ENCODE measurements around the gene GJA10. TPM values are rescaled to one million over a fixed set of nuclear protein-coding genes. Genes with fewer than 3 reads are reported as not detected.
"Not testable (repeated sequence)": the region's sequence is repeated elsewhere in the genome, so short reads cannot be mapped to it uniquely, and the experiment has no call there.

Gene GJA10
- total RNA-seq (not detected), polyA plus RNA-seq (ENCODE audit: insufficient read length in 2 of 2) (not detected)
- long read RNA-seq, donor 1 = 0 reads
- long read RNA-seq, donor 2 = 0 reads
- long read RNA-seq, donor 3 = 0 reads
- long read RNA-seq, donor 4 = 0 reads

DNA sequence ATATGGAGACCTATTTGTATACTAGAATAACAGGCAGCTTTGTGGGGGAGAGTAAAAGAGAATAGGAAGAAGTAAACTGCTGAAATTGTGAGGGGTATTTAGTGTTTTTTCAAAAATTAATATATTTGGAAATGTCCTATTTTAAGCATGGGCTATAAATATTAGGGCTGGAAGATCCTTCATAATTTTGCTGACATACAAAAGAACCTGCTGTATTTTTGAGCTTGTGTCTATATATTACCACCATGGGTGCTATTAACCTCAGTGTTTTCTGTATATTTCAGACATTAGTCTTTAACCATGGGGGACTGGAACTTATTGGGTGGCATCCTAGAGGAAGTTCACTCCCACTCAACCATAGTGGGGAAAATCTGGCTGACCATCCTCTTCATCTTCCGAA is at the start of gene GJA10:
Gene GJA10 (plus strand): TSS at position 301 of the 400 bp plus-strand sequence. CDS start 0 bp downstream, at position 301.
- Histone ChIP-seq H3K9me3 (ENCODE audit: control insufficient read depth, insufficient read depth, low read length) (no peaks in the 10 kb centered on the region), H3K27ac (ENCODE audit: low read depth, low read length) (no peak within 1 kb of the TSS), H3K4me3 (ENCODE audit: low read depth, low read length) (no peak within 1 kb of the TSS), H3K27me3 (ENCODE audit: control insufficient read depth, insufficient read depth, low read length) (peaks cover 2% of the 10 kb centered on the region), H3K36me3 (ENCODE audit: control insufficient read depth, insufficient read depth, low read length) (no peaks in the 10 kb centered on the region), H3K4me1 (ENCODE audit: control insufficient read depth, insufficient read depth, low read length) (no peaks in the 10 kb centered on the region)
- no CpG with 5 or more reads among the region's 1 CpG for WGBS (ENCODE audit: insufficient coverage)
- DNase-seq (ENCODE audit: low read depth in 4 of 6, low spot score in 6 of 6) = no peak

DNA sequence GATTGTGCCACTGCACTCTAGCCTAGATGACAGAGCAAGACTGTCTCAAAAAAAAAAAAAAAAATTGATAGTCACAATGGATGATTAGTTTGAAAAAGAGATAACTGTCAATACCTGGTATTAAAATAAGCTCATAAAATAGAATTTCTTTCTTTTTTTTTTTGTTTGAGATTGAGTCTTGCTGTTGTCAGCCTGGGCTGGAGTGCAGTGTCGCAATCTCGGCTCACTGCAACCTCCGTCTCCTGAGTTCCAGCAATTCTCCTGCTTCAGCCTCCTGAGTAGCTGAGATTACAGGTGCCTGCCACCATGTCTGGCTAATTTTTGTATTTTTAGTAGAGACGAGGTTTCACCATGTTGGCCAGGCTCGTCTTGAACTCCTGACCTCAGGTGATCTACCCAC is 46.8 kb upstream of the GJA10 start:
- H3K36me3 ChIP-seq (ENCODE audit: control insufficient read depth, insufficient read depth, low read length) = peaks cover 21% of the 10 kb centered on the region
- not testable (repeated sequence) for H3K4me1 ChIP-seq (ENCODE audit: control insufficient read depth, insufficient read depth, low read length); DNase-seq (ENCODE audit: low read depth in 4 of 6, low spot score in 6 of 6); H3K27me3 ChIP-seq (ENCODE audit: control insufficient read depth, insufficient read depth, low read length); H3K27ac ChIP-seq (ENCODE audit: low read depth, low read length); H3K9me3 ChIP-seq (ENCODE audit: control insufficient read depth, insufficient read depth, low read length); H3K4me3 ChIP-seq (ENCODE audit: low read depth, low read length)
- WGBS (ENCODE audit: insufficient coverage) = 100% methylated on average over 2 of the region's 5 CpGs

DNA sequence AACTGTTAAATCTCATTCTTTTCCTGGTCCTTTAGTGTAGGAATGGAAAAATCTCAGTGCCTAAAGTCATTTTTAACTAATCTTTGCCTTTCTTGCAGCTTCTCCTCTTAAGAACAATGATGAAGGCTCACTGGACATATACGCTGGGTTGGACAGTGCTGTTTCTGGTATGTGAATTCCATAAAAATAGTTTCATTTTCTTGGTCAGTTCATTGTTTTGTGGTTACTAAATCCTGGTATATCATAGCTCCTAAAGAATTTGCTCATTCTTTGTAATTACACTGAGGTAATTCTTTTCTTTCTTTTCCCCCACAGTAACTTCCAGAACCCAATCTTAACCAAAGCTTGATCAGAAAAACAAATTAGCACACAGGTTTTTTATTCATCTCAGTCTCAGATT is 41.2 kb upstream of the GJA10 start:
- Histone ChIP-seq H3K4me3 (ENCODE audit: low read depth, low read length) (no peak overlapping the region), H3K27me3 (ENCODE audit: control insufficient read depth, insufficient read depth, low read length) (no peaks in the 10 kb centered on the region), H3K9me3 (ENCODE audit: control insufficient read depth, insufficient read depth, low read length) (no peaks in the 10 kb centered on the region), H3K4me1 (ENCODE audit: control insufficient read depth, insufficient read depth, low read length) (no peaks in the 10 kb centered on the region), H3K27ac (ENCODE audit: low read depth, low read length) (no peak overlapping the region), H3K36me3 (ENCODE audit: control insufficient read depth, insufficient read depth, low read length) (peaks cover 42% of the 10 kb centered on the region)
- no CpG with 5 or more reads among the region's 1 CpG for WGBS (ENCODE audit: insufficient coverage)
- DNase-seq (ENCODE audit: low read depth in 4 of 6, low spot score in 6 of 6) = no peak

DNA sequence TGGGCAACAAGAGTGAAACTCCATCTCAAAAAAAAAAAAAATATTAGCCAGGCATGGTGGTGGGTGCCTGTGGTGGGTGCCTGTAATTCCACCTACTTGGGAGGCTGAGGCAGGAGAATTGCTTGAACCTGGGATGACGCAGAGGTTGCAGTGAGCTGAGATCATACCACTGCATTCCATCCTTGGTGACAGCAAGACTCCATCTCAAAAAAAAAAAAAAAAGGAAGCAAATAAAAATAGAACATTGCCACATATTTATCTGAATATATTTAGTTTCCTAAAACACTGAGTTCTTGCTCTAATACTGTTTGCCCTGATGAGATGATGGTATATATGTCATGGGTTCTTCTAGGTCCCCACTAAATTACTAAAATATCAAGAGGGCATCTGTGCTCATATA is 36.2 kb upstream of the GJA10 start:
- H3K36me3 ChIP-seq (ENCODE audit: control insufficient read depth, insufficient read depth, low read length) = peaks cover 44% of the 10 kb centered on the region

DNA sequence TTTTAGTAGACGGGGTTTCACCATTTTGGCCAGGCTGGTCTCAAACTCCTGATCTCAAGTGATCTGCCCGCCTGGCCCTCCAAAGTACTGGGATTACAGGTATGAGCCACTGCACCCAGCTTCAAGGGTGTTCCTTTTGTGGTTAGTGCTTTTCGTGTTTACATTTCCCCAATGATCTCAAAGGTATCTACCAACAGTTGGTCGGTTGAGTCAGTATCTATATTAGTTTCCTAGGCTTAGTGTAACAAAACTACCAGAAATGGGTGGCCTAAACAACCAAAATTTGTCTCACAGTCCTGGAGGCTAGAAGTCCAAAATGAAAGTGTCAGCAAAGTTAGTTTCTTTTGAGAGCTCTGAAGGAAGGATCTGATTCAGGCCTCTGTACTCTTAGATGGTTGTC is 34.5 kb upstream of the GJA10 start:
- Histone ChIP-seq H3K36me3 (ENCODE audit: control insufficient read depth, insufficient read depth, low read length) (peaks cover 37% of the 10 kb centered on the region), H3K4me3 (ENCODE audit: low read depth, low read length) (no peak overlapping the region), H3K9me3 (ENCODE audit: control insufficient read depth, insufficient read depth, low read length) (no peaks in the 10 kb centered on the region), H3K27me3 (ENCODE audit: control insufficient read depth, insufficient read depth, low read length) (no peaks in the 10 kb centered on the region), H3K4me1 (ENCODE audit: control insufficient read depth, insufficient read depth, low read length) (no peaks in the 10 kb centered on the region), H3K27ac (ENCODE audit: low read depth, low read length) (no peak overlapping the region)
- no peak for DNase-seq (ENCODE audit: low read depth in 4 of 6, low spot score in 6 of 6)
- 100% methylated on average over 2 of the region's 4 CpGs for WGBS (ENCODE audit: insufficient coverage)

More for the DNA sequence above, 36.2 kb upstream of the GJA10 start:
- H3K4me1 ChIP-seq (ENCODE audit: control insufficient read depth, insufficient read depth, low read length) = no peaks in the 10 kb centered on the region
- DNase-seq (ENCODE audit: low read depth in 4 of 6, low spot score in 6 of 6) = no peak
- H3K27me3 ChIP-seq (ENCODE audit: control insufficient read depth, insufficient read depth, low read length) = no peaks in the 10 kb centered on the region
- WGBS (ENCODE audit: insufficient coverage) = no CpG with 5 or more reads among the region's 1 CpG
- H3K4me3 ChIP-seq (ENCODE audit: low read depth, low read length) = no peak overlapping the region
- H3K27ac ChIP-seq (ENCODE audit: low read depth, low read length) = no peak overlapping the region
- no peaks in the 10 kb centered on the region for H3K9me3 ChIP-seq (ENCODE audit: control insufficient read depth, insufficient read depth, low read length)

DNA sequence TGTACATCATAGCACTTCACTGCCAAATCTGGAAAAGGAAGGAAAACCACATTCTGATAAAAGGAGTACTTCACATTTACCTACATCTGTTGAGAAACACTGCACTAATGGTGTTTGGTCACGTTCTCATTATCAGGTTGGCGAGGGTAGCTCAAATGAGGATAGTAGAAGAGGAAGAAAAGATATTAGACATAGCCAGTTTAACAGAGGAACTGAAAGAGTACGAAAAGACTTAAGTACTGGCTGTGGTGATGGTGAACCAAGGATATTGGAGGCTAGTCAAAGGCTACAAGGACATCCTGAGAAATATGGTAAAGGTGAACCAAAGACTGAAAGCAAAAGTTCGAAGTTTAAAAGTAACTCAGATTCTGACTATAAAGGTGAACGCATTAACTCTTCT is 32.0 kb upstream of the GJA10 start:
- Histone ChIP-seq H3K4me1 (ENCODE audit: control insufficient read depth, insufficient read depth, low read length) (no peaks in the 10 kb centered on the region), H3K4me3 (ENCODE audit: low read depth, low read length) (no peak overlapping the region), H3K27ac (ENCODE audit: low read depth, low read length) (no peak overlapping the region), H3K9me3 (ENCODE audit: control insufficient read depth, insufficient read depth, low read length) (no peaks in the 10 kb centered on the region), H3K27me3 (ENCODE audit: control insufficient read depth, insufficient read depth, low read length) (no peaks in the 10 kb centered on the region), H3K36me3 (ENCODE audit: control insufficient read depth, insufficient read depth, low read length) (peaks cover 37% of the 10 kb centered on the region)
- 100% methylated on average over 2 of the region's 5 CpGs for WGBS (ENCODE audit: insufficient coverage)
- DNase-seq (ENCODE audit: low read depth in 4 of 6, low spot score in 6 of 6) = no peak

DNA sequence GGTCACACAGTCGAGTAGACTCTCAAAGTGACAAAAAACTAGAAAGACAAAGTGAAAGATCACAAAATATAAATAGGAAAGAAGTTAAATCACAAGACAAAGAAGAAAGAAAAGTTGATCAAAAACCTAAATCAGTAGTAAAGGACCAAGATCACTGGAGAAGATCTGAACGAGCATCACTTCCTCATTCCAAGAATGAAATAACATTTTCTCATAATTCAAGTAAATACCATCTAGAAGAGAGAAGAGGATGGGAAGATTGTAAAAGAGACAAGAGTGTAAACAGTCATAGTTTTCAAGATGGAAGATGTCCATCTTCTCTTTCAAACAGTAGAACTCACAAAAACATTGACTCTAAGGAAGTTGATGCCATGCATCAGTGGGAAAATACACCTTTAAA is 31.6 kb upstream of the GJA10 start:
- no peak for DNase-seq (ENCODE audit: low read depth in 4 of 6, low spot score in 6 of 6)
- WGBS (ENCODE audit: insufficient coverage) = no CpG with 5 or more reads among the region's 2 CpGs

DNA sequence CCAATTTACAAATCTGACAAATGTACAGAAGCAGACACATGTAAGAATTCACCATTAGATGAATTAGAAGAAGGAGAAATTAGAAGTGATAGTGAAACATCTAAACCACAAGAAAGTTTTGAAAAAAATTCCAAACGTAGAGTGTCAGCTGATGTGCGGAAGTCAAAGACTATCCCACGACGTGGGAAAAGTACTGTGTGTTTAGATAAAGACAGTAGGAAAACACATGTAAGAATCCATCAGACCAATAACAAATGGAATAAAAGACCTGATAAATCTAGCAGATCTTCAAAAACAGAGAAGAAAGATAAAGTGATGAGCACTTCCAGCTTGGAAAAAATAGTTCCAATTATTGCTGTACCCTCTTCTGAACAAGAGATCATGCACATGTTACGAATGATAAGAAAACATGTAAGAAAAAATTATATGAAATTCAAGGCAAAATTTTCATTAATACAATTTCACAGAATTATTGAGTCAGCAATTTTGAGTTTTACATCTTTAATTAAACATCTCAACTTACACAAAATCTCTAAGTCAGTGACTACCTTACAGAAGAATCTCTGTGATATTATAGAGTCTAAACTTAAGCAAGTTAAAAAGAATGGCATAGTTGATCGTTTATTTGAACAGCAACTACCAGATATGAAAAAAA is 28.1 kb upstream of the GJA10 start:
- H3K9me3 ChIP-seq (ENCODE audit: control insufficient read depth, insufficient read depth, low read length) = no peaks in the 10 kb centered on the region
- H3K36me3 ChIP-seq (ENCODE audit: control insufficient read depth, insufficient read depth, low read length) = peaks cover 30% of the 10 kb centered on the region
- H3K4me3 ChIP-seq (ENCODE audit: low read depth, low read length) = no peak overlapping the region
- no peaks in the 10 kb centered on the region for H3K4me1 ChIP-seq (ENCODE audit: control insufficient read depth, insufficient read depth, low read length)
- DNase-seq (ENCODE audit: low read depth in 4 of 6, low spot score in 6 of 6) = no peak
- no peak overlapping the region for H3K27ac ChIP-seq (ENCODE audit: low read depth, low read length)
- WGBS (ENCODE audit: insufficient coverage) = no CpG with 5 or more reads among the region's 6 CpGs
- no peaks in the 10 kb centered on the region for H3K27me3 ChIP-seq (ENCODE audit: control insufficient read depth, insufficient read depth, low read length)

More for the DNA sequence above, 31.6 kb upstream of the GJA10 start:
- H3K27me3 ChIP-seq (ENCODE audit: control insufficient read depth, insufficient read depth, low read length) = no peaks in the 10 kb centered on the region
- no peaks in the 10 kb centered on the region for H3K4me1 ChIP-seq (ENCODE audit: control insufficient read depth, insufficient read depth, low read length)
- H3K4me3 ChIP-seq (ENCODE audit: low read depth, low read length) = no peak overlapping the region
- peaks cover 34% of the 10 kb centered on the region for H3K36me3 ChIP-seq (ENCODE audit: control insufficient read depth, insufficient read depth, low read length)
- H3K27ac ChIP-seq (ENCODE audit: low read depth, low read length) = no peak overlapping the region
- H3K9me3 ChIP-seq (ENCODE audit: control insufficient read depth, insufficient read depth, low read length) = no peaks in the 10 kb centered on the region

DNA sequence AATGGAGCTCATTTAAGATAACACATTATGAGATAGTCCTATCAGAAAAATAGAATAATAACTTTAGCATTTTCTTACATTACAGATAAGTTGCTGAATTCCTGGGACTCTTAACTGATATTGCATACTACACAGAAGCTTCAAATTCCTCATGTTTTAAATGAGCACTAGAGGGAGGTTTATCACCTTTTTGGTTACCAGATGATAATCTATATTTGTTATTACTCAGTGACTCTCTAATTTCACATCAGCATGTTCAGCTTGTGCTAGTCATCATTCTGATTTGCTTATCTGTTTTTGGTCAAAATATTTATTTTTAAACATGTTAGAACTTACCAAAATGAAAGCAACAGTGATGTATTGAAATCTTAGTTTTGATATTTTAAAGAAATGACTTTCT is 20.5 kb upstream of the GJA10 start:
- Histone ChIP-seq H3K9me3 (ENCODE audit: control insufficient read depth, insufficient read depth, low read length) (no peaks in the 10 kb centered on the region), H3K4me1 (ENCODE audit: control insufficient read depth, insufficient read depth, low read length) (no peaks in the 10 kb centered on the region), H3K36me3 (ENCODE audit: control insufficient read depth, insufficient read depth, low read length) (peaks cover 19% of the 10 kb centered on the region), H3K27ac (ENCODE audit: low read depth, low read length) (no peak overlapping the region), H3K4me3 (ENCODE audit: low read depth, low read length) (no peak overlapping the region), H3K27me3 (ENCODE audit: control insufficient read depth, insufficient read depth, low read length) (no peaks in the 10 kb centered on the region)
- DNase-seq (ENCODE audit: low read depth in 4 of 6, low spot score in 6 of 6) = no peak

- no peaks in the 10 kb centered on the region for H3K9me3 ChIP-seq (ENCODE audit: control insufficient read depth, insufficient read depth, low read length)
- H3K27ac ChIP-seq (ENCODE audit: low read depth, low read length) = no peak overlapping the region
- WGBS (ENCODE audit: insufficient coverage) = no CpG with 5 or more reads among the region's 3 CpGs
- no peak overlapping the region for H3K4me3 ChIP-seq (ENCODE audit: low read depth, low read length)
- H3K27me3 ChIP-seq (ENCODE audit: control insufficient read depth, insufficient read depth, low read length) = no peaks in the 10 kb centered on the region
- H3K36me3 ChIP-seq (ENCODE audit: control insufficient read depth, insufficient read depth, low read length) = peaks cover 14% of the 10 kb centered on the region
- no peak for DNase-seq (ENCODE audit: low read depth in 4 of 6, low spot score in 6 of 6)
- no peaks in the 10 kb centered on the region for H3K4me1 ChIP-seq (ENCODE audit: control insufficient read depth, insufficient read depth, low read length)
Measured at GRCh38 chr6:89874438-89874837, 19.8 kb upstream of the GJA10 start.
